Left hindlimb (tissue), 1 donor: ENCODE data around the gene TFF2.

Experiments used
- DNase-seq: peaks from one replicate; pipeline ENCODE4 v3.0.0-alpha.2; 2018

The TFF2 gene

GRCh38 chr21:42364304-42364865 is 13.6 kb upstream of the TFF2 start:
- DNase-seq, result no peak

GRCh38 chr21:42363312-42363711 is 12.5 kb upstream of the TFF2 start:
- no peak for DNase-seq

- DNase-seq, result no peak
These were observed 11.9 kb upstream of the TFF2 start for GRCh38 chr21:42362700-42363099.

GRCh38 chr21:42362198-42362597 is 11.4 kb upstream of the TFF2 start:
- no peak for DNase-seq

GRCh38 chr21:42361286-42361685 is 10.5 kb upstream of the TFF2 start:
- no peak for DNase-seq

- DNase-seq, result no peak
These were observed 9.5 kb upstream of the TFF2 start for GRCh38 chr21:42360317-42360716.

- DNase-seq, result no peak
These were observed 8.1 kb upstream of the TFF2 start for GRCh38 chr21:42358937-42359336.

- DNase-seq, result no peak
These were observed 7.5 kb upstream of the TFF2 start for GRCh38 chr21:42358261-42358660.

GRCh38 chr21:42357307-42357706 is 6.5 kb upstream of the TFF2 start:
- DNase-seq, result no peak

GRCh38 chr21:42356650-42357049 is 5.9 kb upstream of the TFF2 start:
- no peak for DNase-seq

- no peak for DNase-seq
These were observed 5.3 kb upstream of the TFF2 start for GRCh38 chr21:42356046-42356445.

- DNase-seq, result no peak
These were observed 2.8 kb upstream of the TFF2 start for GRCh38 chr21:42353623-42354022.

GRCh38 chr21:42352441-42353095 is 1.8 kb upstream of the TFF2 start:
- DNase-seq, result no peak

GRCh38 chr21:42351626-42352440 is 1.0 kb upstream of the TFF2 start:
- DNase-seq, result no peak

- no peak for DNase-seq
These were observed 380 bp downstream of the TFF2 start for GRCh38 chr21:42350318-42350910.

GRCh38 chr21:42349420-42350317 is 1.1 kb downstream of the TFF2 start:
- DNase-seq, result no peak

- no peak for DNase-seq
These were observed 2.0 kb downstream of the TFF2 start for GRCh38 chr21:42348762-42349161.

- DNase-seq, result no peak
These were observed 3.0 kb downstream of the TFF2 start for GRCh38 chr21:42347601-42348327.

GRCh38 chr21:42346866-42347600 is 3.8 kb downstream of the TFF2 start:
- DNase-seq, result no peak

- no peak for DNase-seq
These were observed 4.4 kb downstream of the TFF2 start for GRCh38 chr21:42346441-42346840.

- DNase-seq, result no peak
These were observed 6.2 kb downstream of the TFF2 start for GRCh38 chr21:42344631-42345030.
